GM10248 (cell line): ENCODE results near the gene TEKT5.
A peak's percentile ranks its signal among the peaks of the same experiment; 100 is the strongest.

ENCODE experiments used
- CTCF ChIA-PET: fragments of 300-600 bp; sonication (Branson Sonifier 250); formaldehyde crosslinking; extraction: SDS; loops from one replicate; lab custom pipeline; 2021; ENCODE audit warnings: antibody characterized with exemption; lab: Yijun Ruan, JAX
- POLR2A ChIA-PET: fragments of 350-650 bp; sonication (Branson Sonifier 250); formaldehyde crosslinking; extraction: SDS; loops from one replicate; lab custom pipeline; 2020; ENCODE audit warnings: antibody characterized with exemption; lab: Yijun Ruan, JAX
- DNase-seq: peaks from one replicate; pipeline ENCODE4 v3.0.0; 2012; ENCODE audit errors: extremely low spot score
- CTCF ChIP-seq: IDR thresholded peaks from 2 replicates; pipeline ENCODE4 v1.5.1; 2012; ENCODE audit warnings: mild to moderate bottlenecking, low read depth; ENCODE audit errors: extremely low read depth, missing control alignments, control extremely low read depth

Gene TEKT5

GRCh38 chr16:10740000-10740844 is 45.5 kb upstream of the TEKT5 start:
- CTCF ChIA-PET, result interaction anchor here (1.0 to 3.9 kb wide), 6 partner anchors 10 to 425 kb away, joined by 3 to 13 read pairs (median 6); no protein-coding TSS in a partner anchor
- TF ChIP-seq CTCF, result no peak
- POLR2A ChIA-PET, result interaction anchor here (0.5 to 1.5 kb wide), 3 partner anchors 66 to 197 kb away, joined by 3 to 5 read pairs (median 4); no protein-coding TSS in a partner anchor
- DNase-seq, result no peak

GRCh38 chr16:10738231-10739077 is 43.7 kb upstream of the TEKT5 start:
- TF ChIP-seq CTCF, result no peak
- DNase-seq, result peak; percentile 66
- POLR2A ChIA-PET, result interaction anchor here (0.7 to 1.5 kb wide), 5 partner anchors 27 to 1163 kb away, joined by 3 to 9 read pairs (median 4); no protein-coding TSS in a partner anchor
- CTCF ChIA-PET, result interaction anchor here (0.6 to 4.8 kb wide), 16 partner anchors 69 to 481 kb away, joined by 3 to 101 read pairs (median 5); no protein-coding TSS in a partner anchor

- peak; percentile 81 for DNase-seq
- TF ChIP-seq CTCF, result peak; percentile 84
- CTCF ChIA-PET, result interaction anchor here (0.8 to 4.8 kb wide), 22 partner anchors 13 to 482 kb away, joined by 3 to 101 read pairs (median 5); no protein-coding TSS in a partner anchor
- POLR2A ChIA-PET, result interaction anchor here (0.7 kb wide), 2 partner anchors 131 to 193 kb away, joined by 4 read pairs; no protein-coding TSS in a partner anchor
Measured at GRCh38 chr16:10737068-10737625, 42.4 kb upstream of the TEKT5 start.

GRCh38 chr16:10731790-10732189 is 37.1 kb upstream of the TEKT5 start:
- no peak for DNase-seq
- POLR2A ChIA-PET, result no interaction called here
- TF ChIP-seq CTCF, result no peak
- CTCF ChIA-PET, result interaction anchor here (1.7 to 2.2 kb wide), 2 partner anchors 217 to 475 kb away, joined by 6 to 15 read pairs; no protein-coding TSS in a partner anchor

- POLR2A ChIA-PET, result no interaction called here
- no peak for DNase-seq
- TF ChIP-seq CTCF, result no peak
- CTCF ChIA-PET, result no interaction called here
Measured at GRCh38 chr16:10729104-10730048, 34.6 kb upstream of the TEKT5 start.
